D721Med (cell line): Measurements from ENCODE around the gene IFT27.

ENCODE experiments used
- DNase-seq: peaks from one replicate; pipeline ENCODE4 v3.0.0; 2011; ENCODE audit warnings: low spot score; ENCODE audit not compliant: insufficient read length
- FAIRE-seq: peaks from 2 replicates; lab custom pipeline; 2011; peaks lifted over from hg19 to GRCh38; lab: Jason Lieb, UNC
- CTCF ChIP-seq: IDR thresholded peaks from 2 replicates; pipeline ENCODE4 v1.5.1; 2012; ENCODE audit warnings: mild to moderate bottlenecking, control low read depth; ENCODE audit not compliant: insufficient read depth; ENCODE audit errors: missing control alignments

IFT27 gene

GRCh38 chr22:36765131-36765942 lies 10.6 kb downstream of the IFT27 start:
- TF ChIP-seq CTCF: no peak
- DNase-seq: no peak
- no peak for FAIRE-seq

- no peak for FAIRE-seq
- no peak for TF ChIP-seq CTCF
- DNase-seq: no peak
Observed at GRCh38 chr22:36764641-36765040, 11.3 kb downstream of the IFT27 start.

GRCh38 chr22:36764060-36764459 lies 11.9 kb downstream of the IFT27 start:
- TF ChIP-seq CTCF: no peak
- no peak for FAIRE-seq
- DNase-seq: no peak

- TF ChIP-seq CTCF: no peak
- FAIRE-seq: no peak
Observed at GRCh38 chr22:36763576-36763975, 12.3 kb downstream of the IFT27 start.

GRCh38 chr22:36762687-36763260 lies 13.1 kb downstream of the IFT27 start:
- DNase-seq: no peak
- no peak for TF ChIP-seq CTCF
- FAIRE-seq: no peak

More at GRCh38 chr22:36763576-36763975, 12.3 kb downstream of the IFT27 start:
- DNase-seq: no peak

GRCh38 chr22:36761553-36762240 lies 14.2 kb downstream of the IFT27 start:
- no peak for FAIRE-seq
- no peak for DNase-seq
- no peak for TF ChIP-seq CTCF
